HG02678 (cell line): ENCODE measurements around the gene RAPGEF1.
"Not testable (repeated sequence)": the region's sequence is repeated elsewhere in the genome, so short reads cannot be mapped to it uniquely, and the experiment has no call there.

Source experiments
- ATAC-seq: cut with Tn5 transposase; IDR thresholded peaks from one replicate; pipeline ENCODE4 v1.9.1; 2021; ENCODE audit warnings: mild to moderate bottlenecking, moderate library complexity; ENCODE audit not compliant: unreplicated experiment

Gene RAPGEF1

GRCh38 chr9:131731237-131731636 is 8.6 kb downstream of the RAPGEF1 start:
- no peak for ATAC-seq

GRCh38 chr9:131728961-131729360 is 10.9 kb downstream of the RAPGEF1 start:
- peak; percentile 36 for ATAC-seq

GRCh38 chr9:131728546-131728910 is 11.3 kb downstream of the RAPGEF1 start:
- ATAC-seq = no peak

- ATAC-seq = no peak
These were observed 11.9 kb downstream of the RAPGEF1 start for GRCh38 chr9:131727795-131728545.

- no peak for ATAC-seq
These were observed 12.6 kb downstream of the RAPGEF1 start for GRCh38 chr9:131727184-131727759.

GRCh38 chr9:131724683-131725082 is 15.2 kb downstream of the RAPGEF1 start:
- ATAC-seq = no peak

GRCh38 chr9:131723632-131724031 is 16.2 kb downstream of the RAPGEF1 start:
- no peak for ATAC-seq

- ATAC-seq = no peak
These were observed 17.6 kb downstream of the RAPGEF1 start for GRCh38 chr9:131722255-131722654.

- no peak for ATAC-seq
These were observed 18.8 kb downstream of the RAPGEF1 start for GRCh38 chr9:131721076-131721475.

- peak; percentile 55 for ATAC-seq
These were observed 19.5 kb downstream of the RAPGEF1 start for GRCh38 chr9:131720330-131720729.

GRCh38 chr9:131719262-131719908 is 20.5 kb downstream of the RAPGEF1 start:
- ATAC-seq = no peak

- ATAC-seq = no peak
These were observed 22.0 kb downstream of the RAPGEF1 start for GRCh38 chr9:131717719-131718460.

- no peak for ATAC-seq
These were observed 24.0 kb downstream of the RAPGEF1 start for GRCh38 chr9:131715906-131716305.

- no peak for ATAC-seq
These were observed 25.1 kb downstream of the RAPGEF1 start for GRCh38 chr9:131714821-131715220.

- ATAC-seq = no peak
These were observed 25.7 kb downstream of the RAPGEF1 start for GRCh38 chr9:131714161-131714646.

- ATAC-seq = no peak
These were observed 26.9 kb downstream of the RAPGEF1 start for GRCh38 chr9:131713016-131713415.

- no peak for ATAC-seq
These were observed 27.6 kb downstream of the RAPGEF1 start for GRCh38 chr9:131712151-131712716.

- peak; percentile 54 for ATAC-seq
These were observed 30.0 kb downstream of the RAPGEF1 start for GRCh38 chr9:131709771-131710431.

- ATAC-seq = not testable (repeated sequence)
These were observed 30.7 kb downstream of the RAPGEF1 start for GRCh38 chr9:131709010-131709770.
